ENCODE measurements around the gene ACSL3. TPM values are rescaled to one million over a fixed set of nuclear protein-coding genes. Genes with fewer than 3 reads are reported as not detected.

ACSL3 gene
- total and polyA plus RNA-seq, 2 donors (not counting 3 experiments of a cell fraction or from before 2014, with no cell fraction given): 58.7 to 139 TPM

GRCh38 chr2:222827417-222827816 is 33.4 kb upstream of the ACSL3 start:
- POLR2A ChIA-PET: no interaction called here
- TF ChIP-seq POLR2A (IDR thresholded peaks at IDR 0.05; ENCODE audit: low read depth, low read length) (no peak), JUN (IDR thresholded peaks at IDR 0.05; ENCODE audit: borderline replicate concordance, insufficient read depth, insufficient read length, low read depth) (no peak), FOS (IDR thresholded peaks at IDR 0.05; ENCODE audit: borderline replicate concordance, insufficient read depth, low read length) (no peak), MAX (IDR thresholded peaks at IDR 0.05; ENCODE audit: insufficient read depth, insufficient read length) (no peak), CTCF (IDR thresholded peaks at IDR 0.05; ENCODE audit: extremely low read depth in 1 of 2, insufficient read depth in 1 of 2, low read depth in 1 of 2, low read length in 2 of 2) (no peak)
- no peaks in the 10 kb centered on the region for H4K20me1 ChIP-seq (replicated peaks; ENCODE audit: control insufficient read depth, extremely low read depth, insufficient read depth, low read length)
- H3K36me3 ChIP-seq (ENCODE audit: control insufficient read depth in 2 of 2, extremely low read depth in 1 of 2, insufficient read depth in 2 of 2, low read length in 2 of 2): no peaks in the 10 kb centered on the region
- CTCF ChIA-PET: no interaction called here
- no peaks in the 10 kb centered on the region for H3K4me1 ChIP-seq (ENCODE audit: control insufficient read depth, extremely low read depth, insufficient read depth, low read length)
- no peak overlapping the region for H3K27ac ChIP-seq (ENCODE audit: insufficient read depth, low read depth, low read length)
- no peaks in the 10 kb centered on the region for H3K9me3 ChIP-seq (replicated peaks; ENCODE audit: control insufficient read depth, insufficient read depth, low read length)
- no peaks in the 10 kb centered on the region for H3K79me2 ChIP-seq (ENCODE audit: control insufficient read depth, insufficient read depth, low read length)
- no peak overlapping the region for H3K9ac ChIP-seq (replicated peaks; ENCODE audit: extremely low read depth, insufficient read depth, low read length)
- dilution Hi-C loops (cut with MboI; ENCODE audit: extremely low pct_ligation_motif_present, low sequenced_read_pairs): no loop called here
- H3K4me2 ChIP-seq (ENCODE audit: insufficient read depth, low read length): no peak overlapping the region
- FAIRE-seq (no peak), DNase-seq (ENCODE audit: low read depth, low spot score) (no peak)
- no peak overlapping the region for H2AFZ ChIP-seq (ENCODE audit: low read depth, low read length)
- no TSS peak for BruUV-seq (replicated peaks)
- H3K4me3 ChIP-seq (replicated peaks in 1 of 3; ENCODE audit: insufficient read depth in 1 of 3, low read depth in 1 of 3, low read length in 3 of 3): no peak overlapping the region
- intact Hi-C loops (cut with micrococcal nuclease): no loop called here
- H3K27me3 ChIP-seq (ENCODE audit: control insufficient read depth in 2 of 2, insufficient read depth in 2 of 2, low read length in 2 of 2): peaks cover 6 to 7% of the 10 kb centered on the region in 2 experiments
- H3K9me1 ChIP-seq (replicated peaks; ENCODE audit: control insufficient read depth, extremely low read depth, insufficient read depth, low read length): no peaks in the 10 kb centered on the region

DNA sequence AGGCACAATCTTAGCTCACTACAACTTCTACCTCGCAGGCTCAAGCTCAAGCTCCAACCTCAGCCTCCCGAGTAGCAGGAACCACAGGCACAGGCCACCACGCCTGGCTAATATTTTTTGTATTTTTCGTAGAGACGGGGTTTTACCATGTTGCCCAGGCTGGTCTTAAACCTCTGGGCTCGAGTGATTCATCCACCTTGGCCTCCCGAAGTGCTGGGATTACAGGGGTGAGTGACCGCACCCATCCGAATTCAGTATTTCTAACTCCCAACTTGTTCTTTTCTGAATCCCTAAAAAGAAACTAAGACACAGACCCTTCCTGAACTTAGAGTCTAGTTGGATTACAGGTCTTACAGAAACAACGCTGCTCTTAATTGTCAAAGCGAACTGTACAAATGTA is 32.3 kb upstream of the ACSL3 start:
- no peak overlapping the region for H3K4me2 ChIP-seq (ENCODE audit: insufficient read depth, low read length)
- H3K27me3 ChIP-seq (ENCODE audit: control insufficient read depth in 2 of 2, insufficient read depth in 2 of 2, low read length in 2 of 2): peaks cover 6 to 7% of the 10 kb centered on the region in 2 experiments
- H3K9me1 ChIP-seq (replicated peaks; ENCODE audit: control insufficient read depth, extremely low read depth, insufficient read depth, low read length): no peaks in the 10 kb centered on the region
- no peaks in the 10 kb centered on the region for H3K36me3 ChIP-seq (ENCODE audit: control insufficient read depth in 2 of 2, extremely low read depth in 1 of 2, insufficient read depth in 2 of 2, low read length in 2 of 2)
- intact Hi-C loops (cut with micrococcal nuclease): no loop called here
- ChIA-PET CTCF (interaction anchor here (0.7 to 1.6 kb wide), 2 partner anchors 14 to 49 kb away, joined by 3 to 4 read pairs; no protein-coding TSS in a partner anchor), POLR2A (no interaction called here)
- DNase-seq (ENCODE audit: low read depth, low spot score): no peak
- no peak overlapping the region for H2AFZ ChIP-seq (ENCODE audit: low read depth, low read length)
- H3K4me3 ChIP-seq (replicated peaks in 1 of 3; ENCODE audit: insufficient read depth in 1 of 3, low read depth in 1 of 3, low read length in 3 of 3): no peak overlapping the region
- TF ChIP-seq POLR2A (IDR thresholded peaks at IDR 0.05; ENCODE audit: low read depth, low read length) (no peak), CTCF (IDR thresholded peaks at IDR 0.05; ENCODE audit: extremely low read depth in 1 of 2, insufficient read depth in 1 of 2, low read depth in 1 of 2, low read length in 2 of 2) (no peak), MYC (IDR thresholded peaks at IDR 0.05; ENCODE audit: low read depth, low read length) (no peak), GATA2 (IDR thresholded peaks at IDR 0.05; ENCODE audit: insufficient read depth, insufficient read length, low read depth, low read length) (no peak), POLR2AphosphoS5 (IDR thresholded peaks at IDR 0.05; ENCODE audit: insufficient read depth, low read depth, low read length) (no peak), FOS (IDR thresholded peaks at IDR 0.05; ENCODE audit: borderline replicate concordance, insufficient read depth, low read length) (no peak), JUN (IDR thresholded peaks at IDR 0.05; ENCODE audit: borderline replicate concordance, insufficient read depth, insufficient read length, low read depth) (no peak), EZH2 (IDR thresholded peaks at IDR 0.05; ENCODE audit: borderline replicate concordance, low read depth, low read length, severe bottlenecking) (no peak), MAX (IDR thresholded peaks at IDR 0.05; ENCODE audit: insufficient read depth, insufficient read length) (no peak)
- H3K9me3 ChIP-seq (replicated peaks; ENCODE audit: control insufficient read depth, insufficient read depth, low read length): no peaks in the 10 kb centered on the region
- H3K79me2 ChIP-seq (ENCODE audit: control insufficient read depth, insufficient read depth, low read length): no peaks in the 10 kb centered on the region
- BruUV-seq (replicated peaks): no TSS peak
- no peak overlapping the region for H3K27ac ChIP-seq (ENCODE audit: insufficient read depth, low read depth, low read length)
- dilution Hi-C loops (cut with MboI; ENCODE audit: extremely low pct_ligation_motif_present, low sequenced_read_pairs): no loop called here
- H3K4me1 ChIP-seq (ENCODE audit: control insufficient read depth, extremely low read depth, insufficient read depth, low read length): no peaks in the 10 kb centered on the region
- no peak for FAIRE-seq
- no peak overlapping the region for H3K9ac ChIP-seq (replicated peaks; ENCODE audit: extremely low read depth, insufficient read depth, low read length)
- no peaks in the 10 kb centered on the region for H4K20me1 ChIP-seq (replicated peaks; ENCODE audit: control insufficient read depth, extremely low read depth, insufficient read depth, low read length)

Measured in endothelial cell of umbilical vein (primary cell).